GM12801 (cell line): ENCODE results near the gene EIF4E2.

Experiments
- TF ChIP-seq, protein P1 (sequence below): IDR thresholded peaks from one replicate; pipeline ENCODE4 v1.5.1; 2011; ENCODE audit warnings: control low read depth; ENCODE audit not compliant: insufficient read length; ENCODE audit errors: extremely low read depth

Gene EIF4E2

GRCh38 chr2:232528746-232529460 is 21.6 kb upstream of the EIF4E2 start:
- TF ChIP-seq, protein P1, sequence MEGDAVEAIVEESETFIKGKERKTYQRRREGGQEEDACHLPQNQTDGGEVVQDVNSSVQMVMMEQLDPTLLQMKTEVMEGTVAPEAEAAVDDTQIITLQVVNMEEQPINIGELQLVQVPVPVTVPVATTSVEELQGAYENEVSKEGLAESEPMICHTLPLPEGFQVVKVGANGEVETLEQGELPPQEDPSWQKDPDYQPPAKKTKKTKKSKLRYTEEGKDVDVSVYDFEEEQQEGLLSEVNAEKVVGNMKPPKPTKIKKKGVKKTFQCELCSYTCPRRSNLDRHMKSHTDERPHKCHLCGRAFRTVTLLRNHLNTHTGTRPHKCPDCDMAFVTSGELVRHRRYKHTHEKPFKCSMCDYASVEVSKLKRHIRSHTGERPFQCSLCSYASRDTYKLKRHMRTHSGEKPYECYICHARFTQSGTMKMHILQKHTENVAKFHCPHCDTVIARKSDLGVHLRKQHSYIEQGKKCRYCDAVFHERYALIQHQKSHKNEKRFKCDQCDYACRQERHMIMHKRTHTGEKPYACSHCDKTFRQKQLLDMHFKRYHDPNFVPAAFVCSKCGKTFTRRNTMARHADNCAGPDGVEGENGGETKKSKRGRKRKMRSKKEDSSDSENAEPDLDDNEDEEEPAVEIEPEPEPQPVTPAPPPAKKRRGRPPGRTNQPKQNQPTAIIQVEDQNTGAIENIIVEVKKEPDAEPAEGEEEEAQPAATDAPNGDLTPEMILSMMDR, result no peak

DNA sequence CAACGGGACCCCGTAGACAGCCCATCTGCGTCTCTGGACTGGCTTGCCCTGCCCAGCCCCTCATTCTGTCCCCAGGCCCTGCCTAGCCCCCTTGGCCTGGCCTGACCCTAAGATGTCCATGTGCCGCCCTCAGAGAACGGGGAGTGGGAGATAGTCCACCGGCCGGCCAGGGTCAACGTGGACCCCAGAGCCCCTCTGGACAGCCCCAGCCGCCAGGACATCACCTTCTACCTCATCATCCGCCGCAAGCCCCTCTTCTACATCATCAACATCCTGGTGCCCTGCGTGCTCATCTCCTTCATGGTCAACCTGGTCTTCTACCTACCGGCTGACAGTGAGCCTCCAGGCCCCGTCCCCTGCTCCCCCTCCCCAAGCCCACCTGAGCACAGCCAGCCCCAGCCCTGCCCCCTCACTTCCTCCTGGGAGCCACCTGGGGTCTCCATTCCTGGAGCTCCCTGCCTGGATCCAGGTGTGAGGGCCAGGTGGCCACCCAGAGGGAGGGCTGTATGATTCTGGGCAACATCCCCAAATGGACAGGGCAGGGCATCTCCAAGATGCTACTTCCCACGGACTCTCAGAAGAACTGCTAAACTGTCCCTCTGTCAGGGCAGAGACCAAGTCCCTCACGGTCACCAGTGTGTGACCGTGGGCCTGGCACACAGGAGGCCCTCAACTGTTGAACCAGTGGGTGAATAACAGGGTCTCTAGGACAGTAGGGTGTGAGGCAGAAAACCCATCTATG is 20.5 kb upstream of the EIF4E2 start:
- TF ChIP-seq, protein P1, result no peak

GRCh38 chr2:232530626-232531260 is 19.7 kb upstream of the EIF4E2 start:
- TF ChIP-seq, protein P1, result no peak

DNA sequence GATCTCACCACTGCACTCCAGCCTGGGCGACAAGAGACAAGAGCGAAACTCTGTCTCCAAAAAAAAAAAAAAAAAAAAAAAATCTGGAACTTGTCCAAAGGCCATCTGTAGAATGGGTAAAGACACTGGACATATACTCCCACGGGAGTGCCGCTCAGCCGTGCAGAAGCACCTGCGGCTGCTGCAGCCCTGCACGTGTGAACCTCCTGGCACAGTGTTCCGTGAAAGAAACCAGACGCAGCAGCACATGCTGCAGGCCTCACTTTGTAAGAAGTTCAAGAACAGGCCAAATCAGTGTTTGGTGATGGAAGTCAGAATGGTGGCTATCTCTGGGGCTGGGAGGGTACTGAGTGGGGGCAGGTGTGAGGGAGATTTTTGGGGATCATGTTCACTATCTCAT is 18.1 kb upstream of the EIF4E2 start:
- TF ChIP-seq, protein P1, result no peak

DNA sequence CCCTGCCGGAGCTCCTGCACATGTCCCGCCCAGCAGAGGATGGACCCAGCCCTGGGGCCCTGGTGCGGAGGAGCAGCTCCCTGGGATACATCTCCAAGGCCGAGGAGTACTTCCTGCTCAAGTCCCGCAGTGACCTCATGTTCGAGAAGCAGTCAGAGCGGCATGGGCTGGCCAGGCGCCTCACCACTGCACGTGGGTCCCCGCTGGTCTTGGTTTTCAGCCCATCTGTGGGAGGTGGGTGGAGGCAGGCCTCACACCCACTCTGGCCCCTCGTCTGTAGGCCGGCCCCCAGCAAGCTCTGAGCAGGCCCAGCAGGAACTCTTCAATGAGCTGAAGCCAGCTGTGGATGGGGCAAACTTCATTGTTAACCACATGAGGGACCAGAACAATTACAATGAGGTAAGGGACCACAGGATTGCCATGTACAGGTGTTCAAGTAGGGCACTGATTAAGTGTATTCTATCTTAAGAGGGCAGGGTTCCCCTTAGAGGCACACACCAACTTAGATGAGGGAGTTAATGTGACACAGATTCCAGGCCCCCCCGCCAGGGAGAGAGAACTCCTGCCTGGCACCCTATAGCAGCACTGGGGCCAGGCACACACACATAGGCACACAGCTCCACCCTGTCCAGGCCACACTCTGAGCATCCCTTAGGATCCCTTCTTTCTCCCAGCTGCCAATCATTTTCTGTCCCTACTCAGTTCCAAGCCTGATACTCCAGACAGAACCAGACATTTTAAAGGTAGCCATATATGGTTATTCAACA is 16.4 kb upstream of the EIF4E2 start:
- TF ChIP-seq, protein P1, result no peak

GRCh38 chr2:232534940-232535651 is 15.4 kb upstream of the EIF4E2 start:
- TF ChIP-seq, protein P1, result no peak
